DND-41 (cell line): Measurements from ENCODE around the gene FAM193B.

Experiments used
- CTCF ChIP-seq: IDR thresholded peaks from 2 replicates; pipeline ENCODE4 v1.5.1; 2012; ENCODE audit warnings: borderline replicate concordance, low read length, moderate library complexity, mild to moderate bottlenecking; ENCODE audit not compliant: poor library complexity, severe bottlenecking; ENCODE audit errors: extremely low read depth
- EZH2 ChIP-seq: IDR thresholded peaks from 3 replicates; pipeline ENCODE4 v1.6.1; 2012; ENCODE audit warnings: borderline replicate concordance, low read depth, mild to moderate bottlenecking, moderate library complexity, low read length, inconsistent platforms; ENCODE audit not compliant: severe bottlenecking

- TF ChIP-seq EZH2, result no peak
- TF ChIP-seq CTCF, result no peak
Measured at GRCh38 chr5:177470759-177471536, 83.4 kb downstream of the FAM193B start.
